HG03025 (cell line): ENCODE data around the gene ZNF260.
A peak's percentile ranks its signal among the peaks of the same experiment; 100 is the strongest.
"Not testable (repeated sequence)": the region's sequence is repeated elsewhere in the genome, so short reads cannot be mapped to it uniquely, and the experiment has no call there.

Source experiments
- ATAC-seq: cut with Tn5 transposase; IDR thresholded peaks from one replicate; pipeline ENCODE4 v1.9.1; 2021; ENCODE audit warnings: mild to moderate bottlenecking, moderate library complexity; ENCODE audit not compliant: unreplicated experiment, low FRiP score

The ZNF260 gene

GRCh38 chr19:36528194-36528920 is at the start of gene ZNF260:
Gene ZNF260, minus strand, starts transcription at chr19:36528271. Its CDS starts 13,033 bp downstream, at chr19:36515238.
- peak; percentile 83 for ATAC-seq

- ATAC-seq, result no peak
Observed at GRCh38 chr19:36577271-36577996, 49.4 kb upstream of the ZNF260 start.

- ATAC-seq, result no peak
Observed at GRCh38 chr19:36574741-36575140, 46.7 kb upstream of the ZNF260 start.

GRCh38 chr19:36573895-36574720 is 46.0 kb upstream of the ZNF260 start:
- no peak for ATAC-seq

GRCh38 chr19:36573020-36573894 is 45.2 kb upstream of the ZNF260 start, which contains the start of gene ZNF529:
Gene ZNF529, minus strand, starts transcription at chr19:36573292. Its CDS starts 946 bp downstream, at chr19:36572346.
- ATAC-seq, result peak; percentile 80

- no peak for ATAC-seq
Observed at GRCh38 chr19:36572593-36573019, 44.5 kb upstream of the ZNF260 start.

- ATAC-seq, result no peak
Observed at GRCh38 chr19:36564391-36564790, 36.3 kb upstream of the ZNF260 start.

- ATAC-seq, result no peak
Observed at GRCh38 chr19:36547001-36547732, 19.1 kb upstream of the ZNF260 start.

GRCh38 chr19:36528921-36529518 is 949 bp upstream of the ZNF260 start:
- peak; percentile 31 for ATAC-seq

GRCh38 chr19:36527873-36528193 is 238 bp downstream of the ZNF260 start:
- ATAC-seq, result no peak

- ATAC-seq, result no peak
Observed at GRCh38 chr19:36527341-36527740, 730 bp downstream of the ZNF260 start.

GRCh38 chr19:36526581-36526980 is 1.5 kb downstream of the ZNF260 start:
- ATAC-seq, result no peak

GRCh38 chr19:36524617-36525016 is 3.5 kb downstream of the ZNF260 start:
- no peak for ATAC-seq

GRCh38 chr19:36514012-36514612 is 14.0 kb downstream of the ZNF260 start:
- no peak for ATAC-seq

GRCh38 chr19:36508325-36508724 is 19.7 kb downstream of the ZNF260 start:
- no peak for ATAC-seq

- no peak for ATAC-seq
Observed at GRCh38 chr19:36501973-36502372, 26.1 kb downstream of the ZNF260 start.

GRCh38 chr19:36497001-36497400 is 31.1 kb downstream of the ZNF260 start:
- no peak for ATAC-seq

GRCh38 chr19:36492689-36493453 is 35.2 kb downstream of the ZNF260 start:
- ATAC-seq, result not testable (repeated sequence)
